22Rv1 (cell line): ENCODE data around the gene CAMSAP1.
"Not testable (repeated sequence)": the region's sequence is repeated elsewhere in the genome, so short reads cannot be mapped to it uniquely, and the experiment has no call there.

Experiments
- H3K27ac ChIP-seq: fragments of 450-650 bp; 2 replicates; pipeline ENCODE4 v1.5.1; 2017
- CTCF ChIP-seq: fragments of 450-650 bp; IDR thresholded peaks from 2 replicates; pipeline ENCODE4 v1.5.1; 2017; ENCODE audit warnings: mild to moderate bottlenecking
- ZFX ChIP-seq: fragments of 450-650 bp; IDR thresholded peaks from 2 replicates; pipeline ENCODE4 v1.6.1; 2017; ENCODE audit warnings: antibody characterized with exemption, borderline replicate concordance

Gene CAMSAP1

GRCh38 chr9:135950135-135950682 lies 42.9 kb upstream of the CAMSAP1 start:
- TF ChIP-seq ZFX, result no peak
- TF ChIP-seq CTCF, result no peak
- no peak overlapping the region for H3K27ac ChIP-seq

GRCh38 chr9:135949501-135950134 lies 42.3 kb upstream of the CAMSAP1 start:
- H3K27ac ChIP-seq, result no peak overlapping the region
- TF ChIP-seq ZFX (no peak), CTCF (no peak)

GRCh38 chr9:135948968-135949367 lies 41.6 kb upstream of the CAMSAP1 start:
- no peak for TF ChIP-seq CTCF
- H3K27ac ChIP-seq, result no peak overlapping the region

- H3K27ac ChIP-seq, result no peak overlapping the region
- no peak for TF ChIP-seq ZFX
- no peak for TF ChIP-seq CTCF
These were observed 41.1 kb upstream of the CAMSAP1 start for GRCh38 chr9:135948446-135948845.

- no peak overlapping the region for H3K27ac ChIP-seq
- TF ChIP-seq CTCF (no peak), ZFX (no peak)
These were observed 40.2 kb upstream of the CAMSAP1 start for GRCh38 chr9:135947582-135947981.

- not testable (repeated sequence) for H3K27ac ChIP-seq
These were observed 39.8 kb upstream of the CAMSAP1 start for GRCh38 chr9:135947105-135947504.

- no peak overlapping the region for H3K27ac ChIP-seq
- TF ChIP-seq ZFX, result no peak
- no peak for TF ChIP-seq CTCF
These were observed 39.1 kb upstream of the CAMSAP1 start for GRCh38 chr9:135946392-135946994.
